Measurements from ENCODE around the gene ZNF740.
"Not testable (repeated sequence)": the region's sequence is repeated elsewhere in the genome, so short reads cannot be mapped to it uniquely, and the experiment has no call there.

ZNF740 gene

GRCh38 chr12:53173085-53173715 is 7.3 kb upstream of the ZNF740 start:
- DNase-seq (ENCODE audit: low read depth), result peak; percentile 82

GRCh38 chr12:53174881-53175491 is 5.5 kb upstream of the ZNF740 start:
- DNase-seq (ENCODE audit: low read depth), result peak; percentile 80

- no peak for DNase-seq (ENCODE audit: low read depth)
These were observed 3.8 kb upstream of the ZNF740 start for GRCh38 chr12:53176750-53177149.

- not testable (repeated sequence) for DNase-seq (ENCODE audit: low read depth)
These were observed 3.1 kb upstream of the ZNF740 start for GRCh38 chr12:53177447-53177846.

GRCh38 chr12:53178803-53179202 is 1.7 kb upstream of the ZNF740 start:
- DNase-seq (ENCODE audit: low read depth), result not testable (repeated sequence)

GRCh38 chr12:53179687-53180219 is 769 bp upstream of the ZNF740 start:
- DNase-seq (ENCODE audit: low read depth), result no peak

- peak; percentile 81 for DNase-seq (ENCODE audit: low read depth)
These were observed 566 bp downstream of the ZNF740 start for GRCh38 chr12:53180931-53181645.

- DNase-seq (ENCODE audit: low read depth), result no peak
These were observed 1.4 kb downstream of the ZNF740 start for GRCh38 chr12:53181935-53182334.

- no peak for DNase-seq (ENCODE audit: low read depth)
These were observed 2.4 kb downstream of the ZNF740 start for GRCh38 chr12:53182903-53183302.

GRCh38 chr12:53184828-53185227 is 4.3 kb downstream of the ZNF740 start:
- DNase-seq (ENCODE audit: low read depth), result no peak

GRCh38 chr12:53185582-53186153 is 5.1 kb downstream of the ZNF740 start:
- DNase-seq (ENCODE audit: low read depth), result no peak

- DNase-seq (ENCODE audit: low read depth), result no peak
These were observed 6.2 kb downstream of the ZNF740 start for GRCh38 chr12:53186745-53187144.

GRCh38 chr12:53187145-53187899 is 6.8 kb downstream of the ZNF740 start:
- no peak for DNase-seq (ENCODE audit: low read depth)

- peak; percentile 74 for DNase-seq (ENCODE audit: low read depth)
These were observed 9.7 kb downstream of the ZNF740 start for GRCh38 chr12:53190108-53190729.

- DNase-seq (ENCODE audit: low read depth), result no peak
These were observed 10.8 kb downstream of the ZNF740 start for GRCh38 chr12:53191096-53191884.

GRCh38 chr12:53191885-53192530 is 11.5 kb downstream of the ZNF740 start:
- no peak for DNase-seq (ENCODE audit: low read depth)

- DNase-seq (ENCODE audit: low read depth), result no peak
These were observed 12.1 kb downstream of the ZNF740 start for GRCh38 chr12:53192531-53193021.

- no peak for DNase-seq (ENCODE audit: low read depth)
These were observed 12.5 kb downstream of the ZNF740 start for GRCh38 chr12:53193040-53193439.

- no peak for DNase-seq (ENCODE audit: low read depth)
These were observed 13.6 kb downstream of the ZNF740 start for GRCh38 chr12:53193985-53194716.

Data from ELR (cell line).